Lung (tissue), 12 donors: ENCODE results near the gene INPP1. TPM values are rescaled to one million over a fixed set of nuclear protein-coding genes. Genes with fewer than 3 reads are reported as not detected.

Source experiments
- ATAC-seq: fragments of 200-7000 bp; cut with Tn5 transposase; one replicate; pipeline ENCODE4 v1.9.1; 2020; ENCODE audit warnings: moderate number of reproducible peaks; ENCODE audit not compliant: insufficient read depth, low FRiP score
- DNase-seq, 3 donors: peaks; one replicate each; pipeline ENCODE4 v3.0.0-alpha.2; 2013 to 2017
- H3K27ac ChIP-seq, 2 donors: one replicate each; pipeline ENCODE4 v1.5.1; 2013; ENCODE audit warnings: mild to moderate bottlenecking in 2 of 2, moderate library complexity in 2 of 2, control low read depth in 1 of 2, inconsistent platforms in 1 of 2, low read depth in 1 of 2, low read length in 1 of 2
- H3K27me3 ChIP-seq, 3 donors: one replicate each; pipeline ENCODE4 v1.5.1; 2013; ENCODE audit warnings: low read length in 2 of 3; ENCODE audit not compliant: control insufficient read depth in 3 of 3, insufficient read depth in 3 of 3
- H3K36me3 ChIP-seq, 4 donors: one replicate each; pipeline ENCODE4 v1.5.1; 2013; ENCODE audit warnings: low read length in 4 of 4, mild to moderate bottlenecking in 1 of 4, moderate library complexity in 1 of 4; ENCODE audit not compliant: control insufficient read depth in 4 of 4, insufficient read depth in 4 of 4
- H3K4me1 ChIP-seq, 5 donors: one replicate each; pipeline ENCODE4 v1.5.1; 2013; ENCODE audit warnings: low read length in 5 of 5, mild to moderate bottlenecking in 2 of 5, moderate library complexity in 1 of 5; ENCODE audit not compliant: control insufficient read depth in 5 of 5, insufficient read depth in 5 of 5
- H3K4me3 ChIP-seq: one replicate; pipeline ENCODE4 v1.5.1; 2013; ENCODE audit warnings: mild to moderate bottlenecking, control low read depth, moderate library complexity
- H3K9ac ChIP-seq, 2 donors: one replicate each; pipeline ENCODE4 v1.5.1; 2013; ENCODE audit warnings: low read length in 2 of 2, control low read depth in 1 of 2; ENCODE audit not compliant: insufficient read depth in 1 of 2
- H3K9me3 ChIP-seq, 4 donors: one replicate each; pipeline ENCODE4 v1.5.1; 2013; ENCODE audit warnings: low read length in 3 of 4, mild to moderate bottlenecking in 1 of 4, moderate library complexity in 1 of 4; ENCODE audit not compliant: control insufficient read depth in 4 of 4, insufficient read depth in 3 of 4
- WGBS, 2 donors: extraction: QIAGEN DNeasy Blood & Tissue Kit; methylation state at CpG; one replicate each; pipeline ENCODE4 v1.1.7; 2013; 5-methylcytosine and 5-hydroxymethylcytosine counted together
- polyA plus RNA-seq, 2 donors: library from polyadenylated mRNA; stranded (reverse); fragments of 200-250 nt; gene quantifications; one replicate each; pipeline ENCODE4 v1.2.1, GENCODE V29; 2013
- total RNA-seq, 2 donors: library from RNA; depleted of rRNA in 1 of 2; stranded (reverse); fragments of >200 nt in 1 of 2; gene quantifications; one replicate each; pipeline ENCODE4 v1.2.1, GENCODE V29; 2014 to 2021
- TF ChIP-seq, protein P1 (sequence below): IDR thresholded peaks from 2 replicates; pipeline ENCODE4 v1.5.1; 2012; ENCODE audit warnings: mild to moderate bottlenecking; ENCODE audit errors: control extremely low read depth, extremely low read depth
- donor health status: control.
- donor health status: control.
- donor health status: Bipolar disorder and iron deficiency.
- donor health status: healthy.
- donor health status: DM: yes; HTN: yes; CAD: no.

The INPP1 gene
- total and polyA plus RNA-seq, 4 donors, result 15.7 to 26.7 (median 18.5) TPM

GRCh38 chr2:190420801-190421200, 77.4 kb downstream of the INPP1 start:
- 23 to 29% methylated on average over 1 of the region's 1 CpG for WGBS, 2 donors
- H3K9me3 ChIP-seq, result no peaks in the 10 kb centered on the region
- no peak overlapping the region for H3K9ac ChIP-seq
- TF ChIP-seq, protein P1, sequence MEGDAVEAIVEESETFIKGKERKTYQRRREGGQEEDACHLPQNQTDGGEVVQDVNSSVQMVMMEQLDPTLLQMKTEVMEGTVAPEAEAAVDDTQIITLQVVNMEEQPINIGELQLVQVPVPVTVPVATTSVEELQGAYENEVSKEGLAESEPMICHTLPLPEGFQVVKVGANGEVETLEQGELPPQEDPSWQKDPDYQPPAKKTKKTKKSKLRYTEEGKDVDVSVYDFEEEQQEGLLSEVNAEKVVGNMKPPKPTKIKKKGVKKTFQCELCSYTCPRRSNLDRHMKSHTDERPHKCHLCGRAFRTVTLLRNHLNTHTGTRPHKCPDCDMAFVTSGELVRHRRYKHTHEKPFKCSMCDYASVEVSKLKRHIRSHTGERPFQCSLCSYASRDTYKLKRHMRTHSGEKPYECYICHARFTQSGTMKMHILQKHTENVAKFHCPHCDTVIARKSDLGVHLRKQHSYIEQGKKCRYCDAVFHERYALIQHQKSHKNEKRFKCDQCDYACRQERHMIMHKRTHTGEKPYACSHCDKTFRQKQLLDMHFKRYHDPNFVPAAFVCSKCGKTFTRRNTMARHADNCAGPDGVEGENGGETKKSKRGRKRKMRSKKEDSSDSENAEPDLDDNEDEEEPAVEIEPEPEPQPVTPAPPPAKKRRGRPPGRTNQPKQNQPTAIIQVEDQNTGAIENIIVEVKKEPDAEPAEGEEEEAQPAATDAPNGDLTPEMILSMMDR, result no peak
- DNase-seq (peak in 2 of 3 donors; percentile 20 to 34), ATAC-seq (no peak)
- peaks cover 0 to 4% (median 0%) of the 10 kb centered on the region in 5 donors for H3K4me1 ChIP-seq
- no peaks in the 10 kb centered on the region for H3K27me3 ChIP-seq
- H3K4me3 ChIP-seq, result no peak overlapping the region
- peaks cover 0 to 2% (median 0%) of the 10 kb centered on the region in 4 donors for H3K36me3 ChIP-seq
- H3K27ac ChIP-seq, result no peak overlapping the region

Other genes starting within 250 kb of the INPP1 start
- 10 to 100 TPM; 21.4 to 50.0 TPM for gene HIBCH, start 23.8 kb upstream of the INPP1 start, total RNA-seq
- 10 to 100 TPM; 14.2 to 14.3 TPM for gene HIBCH, start 23.8 kb upstream of the INPP1 start, polyA plus RNA-seq
- 10 to 100 TPM; 57.3 to 61.7 TPM for gene MFSD6, start 64.8 kb downstream of the INPP1 start, total RNA-seq
- 10 to 100 TPM; 11.7 to 17.5 TPM for gene MFSD6, start 64.8 kb downstream of the INPP1 start, polyA plus RNA-seq
- 10 to 100 TPM in 1 of 2 donors, 1 to 10 TPM in 1; 3.4 to 11.2 TPM for gene NEMP2, start 191.1 kb downstream of the INPP1 start, total RNA-seq
- gene NEMP2, start 191.1 kb downstream of the INPP1 start, polyA plus RNA-seq, result 1 to 10 TPM in 1 of 2 donors, under 1 TPM in 1; 0.85 to 1.8 TPM